HCT116 (cell line): ENCODE data around the gene H19. TPM values are rescaled to one million over a fixed set of nuclear protein-coding genes. Genes with fewer than 3 reads are reported as not detected.

Source experiments
- ATAC-seq: fragments of 200-7000 bp; cut with Tn5 transposase; 2 replicates; pipeline ENCODE4 v1.9.1; 2020; ENCODE audit warnings: mild to moderate bottlenecking, moderate library complexity
- BruUV-seq: library from RNA; stranded (reverse); fragments of 400-500 nt; replicated peaks from 2 replicates; lab custom pipeline; 2021; lab: Mats Ljungman, UMichigan
- CTCF ChIA-PET: fragments of 300-600 bp; sonication (Branson Sonifier 250); formaldehyde crosslinking; loops from one replicate; lab custom pipeline; 2021; ENCODE audit warnings: antibody characterized with exemption; lab: Charles Lee
- POLR2A ChIA-PET: fragments of 300-600, 350-600 bp; sonication (Branson Sonifier 250); formaldehyde crosslinking; loops from one replicate; lab custom pipeline; 2021; ENCODE audit warnings: antibody characterized with exemption; lab: Charles Lee
- RAD21 ChIA-PET, 2 experiments: fragments of 300-600 bp; sonication (Branson Sonifier 250); formaldehyde crosslinking; loops; one replicate each; lab custom pipeline; 2023; ENCODE audit warnings: low total read pairs in 2 of 2; ENCODE audit not compliant: uncharacterized antibody in 2 of 2, unreplicated experiment in 2 of 2, low non-redundant PET in 1 of 2; lab: Charles Lee
- DNase-seq: peaks from one replicate; pipeline ENCODE4 v3.0.0-alpha.2; 2010; ENCODE audit warnings: low read depth, low spot score
- H2AFZ ChIP-seq: fragments of 200-600 bp; shearing (Covaris generic), sonication (generic); 2 replicates; pipeline ENCODE4 v1.6.1; 2017; ENCODE audit warnings: low read depth, mixed run types, mixed read lengths, antibody characterized with exemption, low read length; ENCODE audit not compliant: poor library complexity, severe bottlenecking
- H3K27ac ChIP-seq: 2 replicates; pipeline ENCODE4 v1.5.1; 2012; ENCODE audit warnings: low read depth, low read length
- H3K27me3 ChIP-seq: fragments of 200-600 bp; sonication (generic); 2 replicates; pipeline ENCODE4 v1.6.1; 2016; ENCODE audit warnings: mixed run types, low read length, mixed read lengths; ENCODE audit not compliant: insufficient read depth
- H3K36me3 ChIP-seq, 2 experiments: fragments of 200-500 bp in 1 of 2; fragments of 200-600 bp in 1 of 2; sonication (Bioruptor generic) in 1 of 2; sonication (generic) in 1 of 2; 2 replicates each; pipeline versions ENCODE4 v1.5.1 to v1.6.1; 2014 to 2016; ENCODE audit warnings: low read length in 2 of 2, inconsistent platforms in 1 of 2, mixed read lengths in 1 of 2, mixed run types in 1 of 2; ENCODE audit not compliant: insufficient read depth in 2 of 2, control insufficient read depth in 1 of 2
- H3K4me1 ChIP-seq, 2 experiments: fragments of 200-600 bp in 1 of 2; sonication (generic) in 1 of 2; 2 replicates each; pipeline versions ENCODE4 v1.5.1 to v1.6.1; 2012 to 2017; ENCODE audit warnings: low read length in 2 of 2, inconsistent platforms in 1 of 2, mild to moderate bottlenecking in 1 of 2, mixed read lengths in 1 of 2, mixed run types in 1 of 2, moderate library complexity in 1 of 2; ENCODE audit not compliant: insufficient read depth in 2 of 2, control insufficient read depth in 1 of 2
- H3K4me2 ChIP-seq: fragments of 200-600 bp; sonication (generic); 2 replicates; pipeline ENCODE4 v1.6.1; 2017; ENCODE audit warnings: mixed run types, low read length, mixed read lengths
- H3K4me3 ChIP-seq, 2 experiments: fragments of 200-600 bp in 1 of 2; sonication (generic) in 1 of 2; replicated peaks in 1 of 2; 2 replicates each; pipeline ENCODE4 v1.5.1; 2011 to 2016; ENCODE audit warnings: low read length in 2 of 2, control low read depth in 1 of 2, low read depth in 1 of 2, mild to moderate bottlenecking in 1 of 2, mixed read lengths in 1 of 2, mixed run types in 1 of 2
- H3K79me2 ChIP-seq: fragments of 200-600 bp; sonication (generic); 2 replicates; pipeline ENCODE4 v1.6.1; 2017; ENCODE audit warnings: mild to moderate bottlenecking, mixed run types, low read length, moderate library complexity, mixed read lengths; ENCODE audit not compliant: insufficient read depth
- H3K9ac ChIP-seq: fragments of 200-600 bp; sonication (generic); 2 replicates; pipeline ENCODE4 v1.6.1; 2016; ENCODE audit warnings: low read length, mixed read lengths
- H3K9me2 ChIP-seq: fragments of 200-600 bp; sonication (generic), shearing (Covaris generic); 2 replicates; pipeline ENCODE4 v1.6.1; 2017; ENCODE audit warnings: mixed run types, mild to moderate bottlenecking, moderate library complexity; ENCODE audit not compliant: insufficient read depth
- H3K9me3 ChIP-seq, 2 experiments: fragments of 200-500 bp in 1 of 2; fragments of 200-600 bp in 1 of 2; sonication (Bioruptor generic) in 1 of 2; sonication (generic) in 1 of 2; 2 replicates each; pipeline ENCODE4 v1.6.1; 2014 to 2017; ENCODE audit warnings: low read length in 2 of 2, mixed read lengths in 2 of 2, inconsistent platforms in 1 of 2, low read depth in 1 of 2, mild to moderate bottlenecking in 1 of 2, mixed run types in 1 of 2, moderate library complexity in 1 of 2; ENCODE audit not compliant: control insufficient read depth in 1 of 2, insufficient read depth in 1 of 2
- H4K20me1 ChIP-seq: fragments of 200-600 bp; sonication (generic), shearing (Covaris generic); 2 replicates; pipeline ENCODE4 v1.6.1; 2017; ENCODE audit warnings: mixed run types, mild to moderate bottlenecking, moderate library complexity; ENCODE audit not compliant: insufficient read depth
- CBX3 ChIP-seq: IDR thresholded peaks from 2 replicates; pipeline ENCODE4 v1.6.1; 2012; ENCODE audit warnings: low read depth
- CEBPB ChIP-seq: IDR thresholded peaks from 2 replicates; pipeline ENCODE4 v1.6.1; 2012; ENCODE audit warnings: low read depth
- EGR1 ChIP-seq: IDR thresholded peaks from 2 replicates; pipeline ENCODE4 v1.6.1; 2012; ENCODE audit warnings: low read depth
- EZH2 ChIP-seq: fragments of 200-600 bp; sonication (generic); IDR thresholded peaks from 2 replicates; pipeline ENCODE4 v1.6.1; 2017; ENCODE audit warnings: antibody characterized with exemption, mixed run types
- EZH2phosphoT487 ChIP-seq: fragments of 200-600 bp; IDR thresholded peaks from 2 replicates; pipeline ENCODE4 v1.6.1; 2018; ENCODE audit warnings: antibody characterized with exemption, borderline replicate concordance
- FOSL1 ChIP-seq: IDR thresholded peaks from 2 replicates; pipeline ENCODE4 v1.6.1; 2012; ENCODE audit warnings: low read depth
- JUND ChIP-seq: IDR thresholded peaks from 2 replicates; pipeline ENCODE4 v1.6.1; 2012
- POLR2A ChIP-seq: IDR thresholded peaks from 2 replicates; pipeline ENCODE4 v1.7.0; 2011; ENCODE audit warnings: borderline replicate concordance; ENCODE audit not compliant: insufficient read depth, insufficient read length; ENCODE audit errors: extremely low read depth
- POLR2AphosphoS5 ChIP-seq: IDR thresholded peaks from 2 replicates; pipeline ENCODE4 v1.6.1; 2011; ENCODE audit warnings: mild to moderate bottlenecking, low read depth, low read length, moderate library complexity
- RAD21 ChIP-seq: IDR thresholded peaks from 2 replicates; pipeline ENCODE4 v1.6.1; 2012; ENCODE audit warnings: low read depth, mild to moderate bottlenecking
- REST ChIP-seq: IDR thresholded peaks from 2 replicates; pipeline ENCODE4 v1.6.1; 2012; ENCODE audit warnings: low read depth
- SP1 ChIP-seq: IDR thresholded peaks from 2 replicates; pipeline ENCODE4 v1.6.1; 2012; ENCODE audit warnings: low read depth
- SRF ChIP-seq: IDR thresholded peaks from 2 replicates; pipeline ENCODE4 v1.6.1; 2012; ENCODE audit warnings: low read depth
- TCF7L2 ChIP-seq: IDR thresholded peaks from 2 replicates; pipeline ENCODE4 v1.7.0; 2011; ENCODE audit warnings: borderline replicate concordance, inconsistent platforms; ENCODE audit not compliant: insufficient read depth, insufficient read length; ENCODE audit errors: extremely low read depth
- YY1 ChIP-seq: IDR thresholded peaks from 2 replicates; pipeline ENCODE4 v1.6.1; 2011; ENCODE audit warnings: low read length, low read depth, moderate library complexity, mild to moderate bottlenecking; ENCODE audit not compliant: insufficient replicate concordance; ENCODE audit errors: extremely low read depth
- ZBTB33 ChIP-seq: IDR thresholded peaks from 2 replicates; pipeline ENCODE4 v1.6.1; 2011; ENCODE audit warnings: mild to moderate bottlenecking, low read length, moderate library complexity; ENCODE audit not compliant: insufficient replicate concordance; ENCODE audit errors: extremely low read depth
- ZFX ChIP-seq: fragments of 450-650 bp; IDR thresholded peaks from 2 replicates; pipeline ENCODE4 v1.6.1; 2017
- ZNF274 ChIP-seq: fragments of 200-500 bp; sonication (Bioruptor generic); IDR thresholded peaks from 2 replicates; pipeline ENCODE4 v1.6.1; 2014; ENCODE audit warnings: mild to moderate bottlenecking, low read depth, low read length, inconsistent platforms
- intact Hi-C: fragments of 100-400 bp; cut with micrococcal nuclease; formaldehyde crosslinking; loops from 2 replicates; pipeline ENCODE4 v1.10.0; 2022
- total RNA-seq: library from RNA; stranded (reverse); gene quantifications from one replicate; pipeline ENCODE4 v1.2.1, GENCODE V29; 2021; ENCODE audit not compliant: unreplicated experiment
- TF ChIP-seq, protein P1 (sequence below): IDR thresholded peaks from 2 replicates; pipeline ENCODE4 v1.6.1; 2012
- TF ChIP-seq, protein P2 (sequence below), 3 experiments: fragments of 200-600 bp in 1 of 3; sonication (generic) in 1 of 3; IDR thresholded peaks in 2 of 3; conservative IDR thresholded peaks in 1 of 3; 2 replicates each; pipeline ENCODE4 v1.5.1; 2012 to 2017; ENCODE audit warnings: low read depth in 2 of 3, low read length in 2 of 3, antibody characterized with exemption in 1 of 3, borderline replicate concordance in 1 of 3, control low read depth in 1 of 3, mild to moderate bottlenecking in 1 of 3, mixed read lengths in 1 of 3, mixed run types in 1 of 3, moderate library complexity in 1 of 3; ENCODE audit not compliant: insufficient read depth in 1 of 3

H19 gene
- total RNA-seq, 1 experiment from 2014 or later: 10.5 TPM

GRCh38 chr11:1949302-1949701 lies 48.3 kb downstream of the H19 start:
- TF ChIP-seq ZFX (no peak), SP1 (no peak), CEBPB (no peak), FOSL1 (no peak), POLR2AphosphoS5 (no peak), EGR1 (no peak), RAD21 (no peak), POLR2A (no peak), TCF7L2 (no peak), SRF (no peak), EZH2phosphoT487 (no peak), ZNF274 (no peak), EZH2 (no peak), CBX3 (no peak), YY1 (no peak), ZBTB33 (no peak), REST (no peak), JUND (no peak)
- TF ChIP-seq, protein P1, sequence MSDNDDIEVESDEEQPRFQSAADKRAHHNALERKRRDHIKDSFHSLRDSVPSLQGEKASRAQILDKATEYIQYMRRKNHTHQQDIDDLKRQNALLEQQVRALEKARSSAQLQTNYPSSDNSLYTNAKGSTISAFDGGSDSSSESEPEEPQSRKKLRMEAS: no peak
- TF ChIP-seq, protein P2, sequence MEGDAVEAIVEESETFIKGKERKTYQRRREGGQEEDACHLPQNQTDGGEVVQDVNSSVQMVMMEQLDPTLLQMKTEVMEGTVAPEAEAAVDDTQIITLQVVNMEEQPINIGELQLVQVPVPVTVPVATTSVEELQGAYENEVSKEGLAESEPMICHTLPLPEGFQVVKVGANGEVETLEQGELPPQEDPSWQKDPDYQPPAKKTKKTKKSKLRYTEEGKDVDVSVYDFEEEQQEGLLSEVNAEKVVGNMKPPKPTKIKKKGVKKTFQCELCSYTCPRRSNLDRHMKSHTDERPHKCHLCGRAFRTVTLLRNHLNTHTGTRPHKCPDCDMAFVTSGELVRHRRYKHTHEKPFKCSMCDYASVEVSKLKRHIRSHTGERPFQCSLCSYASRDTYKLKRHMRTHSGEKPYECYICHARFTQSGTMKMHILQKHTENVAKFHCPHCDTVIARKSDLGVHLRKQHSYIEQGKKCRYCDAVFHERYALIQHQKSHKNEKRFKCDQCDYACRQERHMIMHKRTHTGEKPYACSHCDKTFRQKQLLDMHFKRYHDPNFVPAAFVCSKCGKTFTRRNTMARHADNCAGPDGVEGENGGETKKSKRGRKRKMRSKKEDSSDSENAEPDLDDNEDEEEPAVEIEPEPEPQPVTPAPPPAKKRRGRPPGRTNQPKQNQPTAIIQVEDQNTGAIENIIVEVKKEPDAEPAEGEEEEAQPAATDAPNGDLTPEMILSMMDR (IDR thresholded peaks at IDR 0.05 in 2 of 3, conservative IDR thresholded peaks at IDR 0.05 in 1 of 3; ENCODE audit: borderline replicate concordance in 1 of 3, insufficient read depth in 1 of 3, low read depth in 2 of 3, low read length in 2 of 3): no peak
- no peaks in the 10 kb centered on the region for H3K27me3 ChIP-seq
- H3K4me1 ChIP-seq: no peaks in the 10 kb centered on the region
- intact Hi-C loops: loop anchor here (10.0 kb wide), 1 partner anchor 55 kb away; the partner anchor contains the start of gene PRR33
- H3K79me2 ChIP-seq: no peaks in the 10 kb centered on the region
- ChIA-PET POLR2A (no interaction called here), RAD21 (no interaction called here), CTCF (interaction anchor here (0.9 to 4.2 kb wide), 7 partner anchors 10 to 297 kb away, joined by 3 to 43 read pairs (median 7); partner anchors contain the start of gene SYT8)
- DNase-seq: no peak
- no peak overlapping the region for H3K4me3 ChIP-seq
- no peak overlapping the region for H3K9ac ChIP-seq
- no peaks in the 10 kb centered on the region for H3K36me3 ChIP-seq
- no peak overlapping the region for H3K4me2 ChIP-seq
- no peak for ATAC-seq
- H3K27ac ChIP-seq: no peak overlapping the region
- no peak overlapping the region for H2AFZ ChIP-seq
- no TSS peak for BruUV-seq
- H3K9me3 ChIP-seq: no peaks in the 10 kb centered on the region
- H4K20me1 ChIP-seq: no peaks in the 10 kb centered on the region
- no peaks in the 10 kb centered on the region for H3K9me2 ChIP-seq
